GM18499 (cell line): ENCODE data around the gene VTCN1.
"Not testable (repeated sequence)": the region's sequence is repeated elsewhere in the genome, so short reads cannot be mapped to it uniquely, and the experiment has no call there.

Experiments used
- ATAC-seq: cut with Tn5 transposase; IDR thresholded peaks from one replicate; pipeline ENCODE4 v1.9.1; 2021; ENCODE audit warnings: moderate number of reproducible peaks; ENCODE audit not compliant: insufficient read depth, unreplicated experiment

Gene VTCN1

GRCh38 chr1:117106478-117106877, 104.2 kb downstream of the VTCN1 start:
- no peak for ATAC-seq

GRCh38 chr1:117105722-117106121, 105.0 kb downstream of the VTCN1 start:
- no peak for ATAC-seq

GRCh38 chr1:117104986-117105385, 105.7 kb downstream of the VTCN1 start:
- ATAC-seq, result no peak

GRCh38 chr1:117101858-117102257, 108.9 kb downstream of the VTCN1 start:
- ATAC-seq, result not testable (repeated sequence)

GRCh38 chr1:117101334-117101733, 109.4 kb downstream of the VTCN1 start:
- ATAC-seq, result no peak

GRCh38 chr1:117098287-117098890, 112.3 kb downstream of the VTCN1 start:
- no peak for ATAC-seq

- no peak for ATAC-seq
These were observed 113.3 kb downstream of the VTCN1 start for GRCh38 chr1:117097443-117097842.

GRCh38 chr1:117096951-117097408, 113.7 kb downstream of the VTCN1 start:
- ATAC-seq, result no peak

GRCh38 chr1:117094841-117095604, 115.7 kb downstream of the VTCN1 start:
- ATAC-seq, result no peak

- ATAC-seq, result peak; percentile 70
These were observed 116.7 kb downstream of the VTCN1 start for GRCh38 chr1:117093870-117094621.
